ENCODE measurements around the gene LCN2. TPM values are rescaled to one million over a fixed set of nuclear protein-coding genes. Genes with fewer than 3 reads are reported as not detected.

Gene LCN2
- total RNA-seq, 2 donors from 2014 or later = 30.5 to 43.7 TPM

DNA sequence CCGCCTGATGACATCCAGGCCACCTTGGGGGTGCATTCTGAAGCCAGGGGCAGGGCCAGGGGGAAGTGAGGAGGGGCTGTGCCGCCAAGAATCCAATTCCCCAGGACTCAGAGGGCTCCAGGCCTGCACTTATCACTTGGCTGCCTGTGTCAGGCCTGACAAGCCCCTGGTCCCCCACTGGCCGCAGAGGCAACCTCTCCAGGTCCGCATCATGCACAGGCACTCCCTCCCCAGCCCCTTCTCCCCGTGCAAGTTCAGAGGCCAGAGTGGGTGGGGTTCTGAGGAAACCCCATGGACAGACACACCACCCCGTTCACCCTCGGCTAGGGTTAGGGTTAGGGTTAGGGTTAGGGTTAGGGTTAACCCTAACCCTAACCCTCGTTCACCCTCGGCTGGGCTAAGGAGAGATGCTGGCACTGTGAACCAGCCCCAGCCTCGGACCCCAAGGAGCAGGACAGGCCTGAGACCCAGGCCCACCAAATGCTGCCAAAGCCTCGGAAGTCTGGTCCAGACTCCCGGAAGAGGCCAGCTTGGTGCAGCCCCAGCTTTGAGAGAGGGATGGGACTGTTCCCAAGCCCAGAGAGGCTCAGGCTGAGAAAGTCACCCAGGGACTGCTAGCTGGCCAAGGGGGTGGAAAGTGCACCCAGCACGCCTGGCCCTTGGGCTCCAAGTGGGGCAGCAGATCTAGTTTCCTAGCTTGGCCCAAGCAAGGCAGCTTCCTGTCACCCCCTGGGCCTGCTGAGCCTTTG is 4.9 kb downstream of the LCN2 start:
- H3K27ac ChIP-seq = no peak overlapping the region
- 89% methylated on average over 13 of the region's 13 CpGs for WGBS
- H3K36me3 ChIP-seq = no peaks in the 10 kb centered on the region
- TF ChIP-seq POLR2AphosphoS5 (IDR thresholded peaks at IDR 0.05) = no peak
- TF ChIP-seq POLR2A (IDR thresholded peaks at IDR 0.05) = no peak
- TF ChIP-seq, protein P1, sequence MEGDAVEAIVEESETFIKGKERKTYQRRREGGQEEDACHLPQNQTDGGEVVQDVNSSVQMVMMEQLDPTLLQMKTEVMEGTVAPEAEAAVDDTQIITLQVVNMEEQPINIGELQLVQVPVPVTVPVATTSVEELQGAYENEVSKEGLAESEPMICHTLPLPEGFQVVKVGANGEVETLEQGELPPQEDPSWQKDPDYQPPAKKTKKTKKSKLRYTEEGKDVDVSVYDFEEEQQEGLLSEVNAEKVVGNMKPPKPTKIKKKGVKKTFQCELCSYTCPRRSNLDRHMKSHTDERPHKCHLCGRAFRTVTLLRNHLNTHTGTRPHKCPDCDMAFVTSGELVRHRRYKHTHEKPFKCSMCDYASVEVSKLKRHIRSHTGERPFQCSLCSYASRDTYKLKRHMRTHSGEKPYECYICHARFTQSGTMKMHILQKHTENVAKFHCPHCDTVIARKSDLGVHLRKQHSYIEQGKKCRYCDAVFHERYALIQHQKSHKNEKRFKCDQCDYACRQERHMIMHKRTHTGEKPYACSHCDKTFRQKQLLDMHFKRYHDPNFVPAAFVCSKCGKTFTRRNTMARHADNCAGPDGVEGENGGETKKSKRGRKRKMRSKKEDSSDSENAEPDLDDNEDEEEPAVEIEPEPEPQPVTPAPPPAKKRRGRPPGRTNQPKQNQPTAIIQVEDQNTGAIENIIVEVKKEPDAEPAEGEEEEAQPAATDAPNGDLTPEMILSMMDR (IDR thresholded peaks at IDR 0.05) = no peak
- no peak overlapping the region for H3K4me3 ChIP-seq
- intact Hi-C loops (cut with DNase I) = no loop called here
- H3K4me1 ChIP-seq (replicated peaks) = no peaks in the 10 kb centered on the region
- no peak for DNase-seq (ENCODE audit: low spot score)
- H3K9me3 ChIP-seq = no peaks in the 10 kb centered on the region
- H3K27me3 ChIP-seq (replicated peaks; ENCODE audit: insufficient read depth) = no peaks in the 10 kb centered on the region

DNA sequence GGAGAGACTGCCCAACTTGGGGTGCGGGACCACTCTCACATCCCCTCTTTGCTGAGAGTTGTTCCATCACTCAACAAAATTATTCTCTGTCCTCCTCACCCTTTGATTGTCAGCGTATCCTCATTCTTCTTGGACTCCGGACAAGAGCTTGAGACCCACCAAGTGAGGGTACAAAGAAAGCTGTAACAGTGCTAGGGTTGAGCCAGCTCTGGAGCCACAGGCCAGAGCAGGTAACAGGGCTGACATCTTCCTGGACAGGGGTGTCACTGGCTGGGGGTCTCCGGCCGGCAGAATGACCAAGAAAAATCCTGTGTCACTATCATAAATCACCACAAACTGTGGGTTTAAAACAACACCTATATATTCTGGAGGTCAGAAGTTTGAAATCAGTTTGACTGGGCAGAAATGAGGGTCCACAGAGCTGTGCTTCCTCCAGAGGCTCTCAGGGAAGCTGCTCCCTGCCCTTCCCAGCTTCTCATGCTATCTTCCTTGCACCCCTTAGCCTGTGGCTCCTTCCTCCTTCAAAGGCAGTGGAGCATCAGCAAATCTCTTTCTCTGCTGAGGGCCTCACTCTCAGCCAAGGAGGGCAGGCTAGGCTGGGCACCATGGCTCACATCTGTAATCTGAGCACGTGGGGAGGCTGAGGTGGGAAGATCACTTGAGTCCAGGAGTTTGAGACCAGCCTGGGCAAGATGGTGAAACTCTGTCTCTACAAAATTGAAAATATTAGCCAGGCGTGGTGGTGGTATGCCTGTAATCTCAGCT is 6.7 kb downstream of the LCN2 start:
- H3K36me3 ChIP-seq = no peaks in the 10 kb centered on the region
- H3K4me1 ChIP-seq (replicated peaks) = no peaks in the 10 kb centered on the region
- DNase-seq (ENCODE audit: low spot score) = no peak
- TF ChIP-seq POLR2AphosphoS5 (IDR thresholded peaks at IDR 0.05) = no peak
- no peak for TF ChIP-seq POLR2A (IDR thresholded peaks at IDR 0.05)
- H3K9me3 ChIP-seq = no peaks in the 10 kb centered on the region
- H3K4me3 ChIP-seq = no peak overlapping the region
- H3K27me3 ChIP-seq (replicated peaks; ENCODE audit: insufficient read depth) = no peaks in the 10 kb centered on the region
- H3K27ac ChIP-seq = no peak overlapping the region
- WGBS = 87% methylated on average over 7 of the region's 7 CpGs
- intact Hi-C loops (cut with DNase I) = no loop called here

DNA sequence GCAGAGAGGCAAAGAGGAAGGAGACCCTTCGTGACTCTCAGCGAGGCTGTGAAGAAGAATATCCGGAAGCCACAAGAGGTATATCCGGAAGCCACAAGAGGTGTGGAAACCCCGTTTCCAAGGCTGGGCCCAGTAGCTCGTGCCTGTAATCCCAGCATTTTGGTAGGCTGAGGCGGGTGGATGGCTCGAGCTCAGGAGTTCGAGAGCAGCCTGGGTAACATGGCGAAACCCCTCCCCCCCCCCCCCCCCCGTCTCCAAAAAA is 10.2 kb downstream of the LCN2 start:
- intact Hi-C loops (cut with DNase I) = no loop called here
- no peaks in the 10 kb centered on the region for H3K27me3 ChIP-seq (replicated peaks; ENCODE audit: insufficient read depth)
- WGBS = 39% methylated on average over 11 of the region's 11 CpGs
- no peak for TF ChIP-seq POLR2AphosphoS5 (IDR thresholded peaks at IDR 0.05)
- TF ChIP-seq POLR2A (IDR thresholded peaks at IDR 0.05) = no peak
- TF ChIP-seq, protein P1 (IDR thresholded peaks at IDR 0.05) = no peak
- peak overlapping the region; percentile 54 to 68 for H3K4me3 ChIP-seq
- no peak for DNase-seq (ENCODE audit: low spot score)
- peaks cover 0 to 6% of the 10 kb centered on the region in 2 donors for H3K36me3 ChIP-seq
- no peaks in the 10 kb centered on the region for H3K4me1 ChIP-seq (replicated peaks)
- no peaks in the 10 kb centered on the region for H3K9me3 ChIP-seq
- H3K27ac ChIP-seq = peak overlapping the region; percentile 73

DNA sequence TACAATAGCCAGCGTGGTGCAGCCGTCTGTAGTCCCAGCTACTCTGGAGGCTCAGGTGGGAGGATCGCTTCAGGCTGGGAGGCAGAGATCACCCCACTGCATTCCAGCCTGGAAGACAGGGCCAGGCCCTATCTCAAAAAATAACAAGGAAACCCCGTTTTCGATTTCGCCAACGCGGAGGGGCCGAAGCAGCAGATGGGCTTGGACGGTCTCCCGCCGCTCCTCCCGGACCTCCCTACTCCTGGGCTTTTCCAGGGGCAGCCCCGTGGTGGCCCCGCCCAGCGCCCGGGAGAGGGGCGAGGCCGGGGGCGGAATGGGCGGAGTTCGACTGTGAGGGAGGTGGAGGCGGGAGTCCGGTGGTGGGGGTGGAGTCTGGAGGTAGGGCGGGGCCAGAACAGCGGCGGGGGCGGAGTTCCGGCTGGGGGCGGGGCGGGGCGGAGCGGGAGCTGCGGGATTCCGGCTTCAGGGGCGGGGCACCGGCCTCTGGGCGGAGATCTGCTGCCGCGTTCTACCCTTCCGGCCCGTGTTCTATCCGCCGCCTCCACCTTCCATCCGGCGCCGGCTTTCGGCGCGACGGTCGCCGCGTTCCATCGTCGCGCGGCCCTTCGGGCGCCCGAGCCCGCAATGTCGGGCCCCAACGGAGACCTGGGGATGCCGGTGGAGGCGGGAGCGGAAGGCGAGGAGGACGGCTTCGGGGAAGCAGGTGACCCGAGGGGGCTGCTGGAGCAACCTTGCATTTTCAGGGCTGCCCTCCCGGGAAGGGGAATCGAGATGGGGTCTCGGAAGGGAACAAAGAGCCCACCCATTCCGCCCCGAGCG is 10.7 kb downstream of the LCN2 start, which contains the start of gene BBLN:
BBLN (plus strand) TSS at position 482 of the 819 bp plus-strand sequence; CDS start at position 625, 143 bp downstream.
- peaks cover 0 to 6% of the 10 kb centered on the region in 2 donors for H3K36me3 ChIP-seq
- no peaks in the 10 kb centered on the region for H3K27me3 ChIP-seq (replicated peaks; ENCODE audit: insufficient read depth)
- WGBS = under 1% methylated on average over 64 of the region's 77 CpGs
- no peaks in the 10 kb centered on the region for H3K9me3 ChIP-seq
- peak within 1 kb of the TSS; percentile 54 to 68 for H3K4me3 ChIP-seq
- peak; percentile 95 for DNase-seq (ENCODE audit: low spot score)
- no peaks in the 10 kb centered on the region for H3K4me1 ChIP-seq (replicated peaks)
- peak within 1 kb of the TSS; percentile 73 for H3K27ac ChIP-seq
- TF ChIP-seq POLR2AphosphoS5 (IDR thresholded peaks at IDR 0.05) (peak; percentile 82), POLR2A (IDR thresholded peaks at IDR 0.05) (peak; percentile 67)
- TF ChIP-seq, protein P1 (IDR thresholded peaks at IDR 0.05) = no peak
- intact Hi-C loops (cut with DNase I) = no loop called here

DNA sequence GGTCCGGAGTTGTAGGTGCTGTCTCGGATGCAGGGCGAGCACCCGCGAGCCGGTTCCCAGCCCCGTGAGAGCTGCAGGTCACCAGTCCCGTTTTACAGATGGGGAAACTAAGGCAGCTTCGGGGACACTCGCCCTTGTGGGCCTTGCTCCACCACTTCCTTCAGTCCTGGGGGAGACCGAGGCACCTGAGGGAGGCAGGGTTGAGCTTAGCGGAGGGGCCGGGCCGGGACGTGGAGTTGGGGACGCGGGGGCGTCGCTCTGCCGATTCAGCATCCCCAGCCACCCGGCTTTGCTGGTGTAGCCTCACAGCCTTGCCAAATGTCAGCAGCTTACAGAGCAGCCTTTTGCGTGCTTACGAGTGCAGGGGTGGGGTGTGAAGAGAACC is 11.3 kb downstream of the LCN2 start:
- DNase-seq (ENCODE audit: low spot score) = no peak
- TF ChIP-seq POLR2AphosphoS5 (IDR thresholded peaks at IDR 0.05) (no peak), POLR2A (IDR thresholded peaks at IDR 0.05) (no peak)
- TF ChIP-seq, protein P1 (IDR thresholded peaks at IDR 0.05) = no peak
- intact Hi-C loops (cut with DNase I) = no loop called here
- Histone ChIP-seq H3K36me3 (peaks cover 0 to 6% of the 10 kb centered on the region in 2 donors), H3K9me3 (no peaks in the 10 kb centered on the region), H3K27ac (peak overlapping the region; percentile 47 to 54), H3K4me1 (replicated peaks) (no peaks in the 10 kb centered on the region), H3K27me3 (replicated peaks; ENCODE audit: insufficient read depth) (no peaks in the 10 kb centered on the region), H3K4me3 (peak overlapping the region; percentile 54 to 68)
- WGBS = 1% methylated on average over 18 of the region's 23 CpGs
